Loucy (cell line): Measurements from ENCODE around the gene PTH1R.
A peak's percentile ranks its signal among the peaks of the same experiment; 100 is the strongest.

Experiments used
- H2AFZ ChIP-seq: fragments of 200-600 bp; sonication (generic); 2 replicates; pipeline ENCODE4 v1.6.0; 2016; ENCODE audit warnings: antibody characterized with exemption, mild to moderate bottlenecking, low read length, moderate library complexity
- H3F3A ChIP-seq: fragments of 200-600 bp; 2 replicates; pipeline ENCODE4 v1.6.0; 2016; ENCODE audit warnings: antibody characterized with exemption, low read depth, mild to moderate bottlenecking
- H3K27me3 ChIP-seq: fragments of 200-600 bp; sonication (generic); 2 replicates; pipeline ENCODE4 v1.6.1; 2014; ENCODE audit warnings: low read length, mild to moderate bottlenecking; ENCODE audit not compliant: insufficient read depth, poor library complexity, severe bottlenecking
- H3K36me3 ChIP-seq: fragments of 200-600 bp; sonication (generic); 2 replicates; pipeline ENCODE4 v1.6.1; 2016; ENCODE audit warnings: low read length; ENCODE audit not compliant: insufficient read depth
- H3K4me1 ChIP-seq: fragments of 200-600 bp; sonication (generic); 2 replicates; pipeline ENCODE4 v1.5.1; 2014; ENCODE audit warnings: low read length, mild to moderate bottlenecking; ENCODE audit not compliant: insufficient read depth, poor library complexity, severe bottlenecking
- H3K4me2 ChIP-seq: fragments of 200-600 bp; sonication (generic); 2 replicates; pipeline ENCODE4 v1.6.0; 2014; ENCODE audit warnings: antibody characterized with exemption, low read length, low read depth, mild to moderate bottlenecking; ENCODE audit not compliant: poor library complexity, severe bottlenecking
- H3K4me3 ChIP-seq: fragments of 200-600 bp; sonication (generic); 2 replicates; pipeline ENCODE4 v1.5.1; 2014; ENCODE audit warnings: low read length, mild to moderate bottlenecking, mixed read lengths; ENCODE audit not compliant: poor library complexity, severe bottlenecking
- H3K79me2 ChIP-seq: fragments of 200-600 bp; sonication (generic); 2 replicates; pipeline ENCODE4 v1.6.1; 2014; ENCODE audit warnings: low read length; ENCODE audit not compliant: insufficient read depth
- H3K9ac ChIP-seq: fragments of 200-600 bp; sonication (generic); 2 replicates; pipeline ENCODE4 v1.6.0; 2014; ENCODE audit warnings: mild to moderate bottlenecking, low read depth, low read length, moderate library complexity; ENCODE audit not compliant: poor library complexity, severe bottlenecking
- H3K9me2 ChIP-seq: fragments of 200-600 bp; sonication (generic); replicated peaks from 2 replicates; pipeline ENCODE4 v1.6.1; 2016; ENCODE audit warnings: low read depth, low read length, mixed read lengths
- H3K9me3 ChIP-seq: fragments of 200-600 bp; sonication (generic); 2 replicates; pipeline ENCODE4 v1.6.1; 2014; ENCODE audit warnings: mild to moderate bottlenecking, antibody characterized with exemption, low read length, low read depth; ENCODE audit not compliant: insufficient read depth
- H4K20me1 ChIP-seq: fragments of 200-600 bp; sonication (generic); 2 replicates; pipeline ENCODE4 v1.6.0; 2014; ENCODE audit warnings: antibody characterized with exemption, low read length, mild to moderate bottlenecking; ENCODE audit not compliant: insufficient read depth, poor library complexity, severe bottlenecking
- CTCF ChIP-seq: fragments of 200-600 bp; sonication (generic); conservative IDR thresholded peaks from 2 replicates; pipeline ENCODE4 v1.5.1; 2014; ENCODE audit warnings: mild to moderate bottlenecking, antibody characterized with exemption, low read length
- EZH2phosphoT487 ChIP-seq: fragments of 200-600 bp; IDR thresholded peaks from 2 replicates; pipeline ENCODE4 v1.6.1; 2018; ENCODE audit warnings: antibody characterized with exemption, mild to moderate bottlenecking, moderate library complexity, borderline replicate concordance

The PTH1R gene

GRCh38 chr3:46860017-46860809 is 17.3 kb upstream of the PTH1R start:
- no peak for TF ChIP-seq EZH2phosphoT487
- peak; percentile 62 for TF ChIP-seq CTCF
- Histone ChIP-seq H3K4me1 (no peaks in the 10 kb centered on the region), H3K9ac (no peak overlapping the region), H3K9me2 (no peaks in the 10 kb centered on the region), H3K9me3 (no peaks in the 10 kb centered on the region), H3K4me2 (no peak overlapping the region), H3K27me3 (no peaks in the 10 kb centered on the region), H3F3A (no peaks in the 10 kb centered on the region), H3K36me3 (no peaks in the 10 kb centered on the region), H4K20me1 (no peaks in the 10 kb centered on the region), H2AFZ (no peak overlapping the region), H3K79me2 (no peaks in the 10 kb centered on the region), H3K4me3 (no peak overlapping the region)

GRCh38 chr3:46860810-46861604 is 16.5 kb upstream of the PTH1R start:
- no peak overlapping the region for H3K9ac ChIP-seq
- no peaks in the 10 kb centered on the region for H3K79me2 ChIP-seq
- no peaks in the 10 kb centered on the region for H3K27me3 ChIP-seq
- H3K4me2 ChIP-seq: no peak overlapping the region
- no peaks in the 10 kb centered on the region for H3K9me3 ChIP-seq
- H3K36me3 ChIP-seq: no peaks in the 10 kb centered on the region
- no peaks in the 10 kb centered on the region for H4K20me1 ChIP-seq
- H2AFZ ChIP-seq: no peak overlapping the region
- no peak overlapping the region for H3K4me3 ChIP-seq
- TF ChIP-seq EZH2phosphoT487: no peak
- TF ChIP-seq CTCF: no peak
- H3K9me2 ChIP-seq: no peaks in the 10 kb centered on the region
- H3K4me1 ChIP-seq: no peaks in the 10 kb centered on the region
- no peaks in the 10 kb centered on the region for H3F3A ChIP-seq

- Histone ChIP-seq H3K4me3 (no peak overlapping the region), H3K9ac (no peak overlapping the region), H2AFZ (no peak overlapping the region), H3K9me2 (no peaks in the 10 kb centered on the region), H3K36me3 (no peaks in the 10 kb centered on the region), H3K79me2 (no peaks in the 10 kb centered on the region), H3K9me3 (no peaks in the 10 kb centered on the region), H3K27me3 (no peaks in the 10 kb centered on the region), H3K4me1 (no peaks in the 10 kb centered on the region), H3K4me2 (no peak overlapping the region), H4K20me1 (no peaks in the 10 kb centered on the region), H3F3A (no peaks in the 10 kb centered on the region)
- TF ChIP-seq CTCF (no peak), EZH2phosphoT487 (no peak)
Measured at GRCh38 chr3:46861605-46862368, 15.7 kb upstream of the PTH1R start.
